ENCODE measurements around the gene DCX. TPM values are rescaled to one million over a fixed set of nuclear protein-coding genes. Genes with fewer than 3 reads are reported as not detected.

DCX gene
- total and polyA plus RNA-seq, 2 experiments from 2014 or later = 0.66 to 3.0 TPM

DNA sequence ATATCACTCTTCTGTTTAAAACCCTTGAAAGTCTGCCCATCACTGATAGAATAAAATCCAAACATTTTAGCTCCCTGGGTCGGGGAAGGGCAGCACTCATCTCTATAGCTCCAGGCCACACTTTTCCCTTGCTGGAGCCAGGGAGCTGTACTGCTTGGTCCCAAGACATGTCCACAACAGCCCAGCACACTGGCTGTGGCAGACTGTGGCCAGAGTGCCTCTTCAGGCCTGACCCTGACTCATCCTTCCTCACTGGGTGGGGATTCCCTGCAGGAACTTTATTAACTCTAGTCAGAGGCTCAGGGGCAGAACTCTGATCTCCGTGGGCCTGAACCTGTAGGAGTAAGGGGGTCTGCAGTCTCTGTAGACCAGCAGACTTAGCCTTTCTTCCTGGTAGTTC lies 71.9 kb downstream of the DCX start (continued):
- TF ChIP-seq, protein P1, sequence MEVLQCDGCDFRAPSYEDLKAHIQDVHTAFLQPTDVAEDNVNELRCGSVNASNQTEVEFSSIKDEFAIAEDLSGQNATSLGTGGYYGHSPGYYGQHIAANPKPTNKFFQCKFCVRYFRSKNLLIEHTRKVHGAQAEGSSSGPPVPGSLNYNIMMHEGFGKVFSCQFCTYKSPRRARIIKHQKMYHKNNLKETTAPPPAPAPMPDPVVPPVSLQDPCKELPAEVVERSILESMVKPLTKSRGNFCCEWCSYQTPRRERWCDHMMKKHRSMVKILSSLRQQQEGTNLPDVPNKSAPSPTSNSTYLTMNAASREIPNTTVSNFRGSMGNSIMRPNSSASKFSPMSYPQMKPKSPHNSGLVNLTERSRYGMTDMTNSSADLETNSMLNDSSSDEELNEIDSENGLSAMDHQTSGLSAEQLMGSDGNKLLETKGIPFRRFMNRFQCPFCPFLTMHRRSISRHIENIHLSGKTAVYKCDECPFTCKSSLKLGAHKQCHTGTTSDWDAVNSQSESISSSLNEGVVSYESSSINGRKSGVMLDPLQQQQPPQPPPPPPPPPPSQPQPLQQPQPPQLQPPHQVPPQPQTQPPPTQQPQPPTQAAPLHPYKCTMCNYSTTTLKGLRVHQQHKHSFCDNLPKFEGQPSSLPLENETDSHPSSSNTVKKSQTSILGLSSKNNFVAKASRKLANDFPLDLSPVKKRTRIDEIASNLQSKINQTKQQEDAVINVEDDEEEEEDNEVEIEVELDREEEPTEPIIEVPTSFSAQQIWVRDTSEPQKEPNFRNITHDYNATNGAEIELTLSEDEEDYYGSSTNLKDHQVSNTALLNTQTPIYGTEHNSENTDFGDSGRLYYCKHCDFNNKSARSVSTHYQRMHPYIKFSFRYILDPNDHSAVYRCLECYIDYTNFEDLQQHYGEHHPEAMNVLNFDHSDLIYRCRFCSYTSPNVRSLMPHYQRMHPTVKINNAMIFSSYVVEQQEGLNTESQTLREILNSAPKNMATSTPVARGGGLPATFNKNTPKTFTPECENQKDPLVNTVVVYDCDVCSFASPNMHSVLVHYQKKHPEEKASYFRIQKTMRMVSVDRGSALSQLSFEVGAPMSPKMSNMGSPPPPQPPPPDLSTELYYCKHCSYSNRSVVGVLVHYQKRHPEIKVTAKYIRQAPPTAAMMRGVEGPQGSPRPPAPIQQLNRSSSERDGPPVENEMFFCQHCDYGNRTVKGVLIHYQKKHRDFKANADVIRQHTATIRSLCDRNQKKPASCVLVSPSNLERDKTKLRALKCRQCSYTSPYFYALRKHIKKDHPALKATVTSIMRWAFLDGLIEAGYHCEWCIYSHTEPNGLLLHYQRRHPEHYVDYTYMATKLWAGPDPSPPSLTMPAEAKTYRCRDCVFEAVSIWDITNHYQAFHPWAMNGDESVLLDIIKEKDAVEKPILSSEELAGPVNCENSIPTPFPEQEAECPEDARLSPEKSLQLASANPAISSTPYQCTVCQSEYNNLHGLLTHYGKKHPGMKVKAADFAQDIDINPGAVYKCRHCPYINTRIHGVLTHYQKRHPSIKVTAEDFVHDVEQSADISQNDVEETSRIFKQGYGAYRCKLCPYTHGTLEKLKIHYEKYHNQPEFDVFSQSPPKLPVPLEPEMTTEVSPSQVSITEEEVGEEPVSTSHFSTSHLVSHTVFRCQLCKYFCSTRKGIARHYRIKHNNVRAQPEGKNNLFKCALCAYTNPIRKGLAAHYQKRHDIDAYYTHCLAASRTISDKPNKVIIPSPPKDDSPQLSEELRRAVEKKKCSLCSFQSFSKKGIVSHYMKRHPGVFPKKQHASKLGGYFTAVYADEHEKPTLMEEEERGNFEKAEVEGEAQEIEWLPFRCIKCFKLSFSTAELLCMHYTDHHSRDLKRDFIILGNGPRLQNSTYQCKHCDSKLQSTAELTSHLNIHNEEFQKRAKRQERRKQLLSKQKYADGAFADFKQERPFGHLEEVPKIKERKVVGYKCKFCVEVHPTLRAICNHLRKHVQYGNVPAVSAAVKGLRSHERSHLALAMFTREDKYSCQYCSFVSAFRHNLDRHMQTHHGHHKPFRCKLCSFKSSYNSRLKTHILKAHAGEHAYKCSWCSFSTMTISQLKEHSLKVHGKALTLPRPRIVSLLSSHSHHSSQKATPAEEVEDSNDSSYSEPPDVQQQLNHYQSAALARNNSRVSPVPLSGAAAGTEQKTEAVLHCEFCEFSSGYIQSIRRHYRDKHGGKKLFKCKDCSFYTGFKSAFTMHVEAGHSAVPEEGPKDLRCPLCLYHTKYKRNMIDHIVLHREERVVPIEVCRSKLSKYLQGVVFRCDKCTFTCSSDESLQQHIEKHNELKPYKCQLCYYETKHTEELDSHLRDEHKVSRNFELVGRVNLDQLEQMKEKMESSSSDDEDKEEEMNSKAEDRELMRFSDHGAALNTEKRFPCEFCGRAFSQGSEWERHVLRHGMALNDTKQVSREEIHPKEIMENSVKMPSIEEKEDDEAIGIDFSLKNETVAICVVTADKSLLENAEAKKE (CRISPR knock-in tag; IDR thresholded peaks at IDR 0.05) = no peak
- TF ChIP-seq EZH2phosphoT487 (IDR thresholded peaks at IDR 0.05; ENCODE audit: unreplicated experiment) (no peak), ZNF114 (CRISPR knock-in tag; IDR thresholded peaks at IDR 0.05) (no peak), JUNB (IDR thresholded peaks at IDR 0.05; ENCODE audit: unreplicated experiment) (no peak)
- TF ChIP-seq, protein P2, sequence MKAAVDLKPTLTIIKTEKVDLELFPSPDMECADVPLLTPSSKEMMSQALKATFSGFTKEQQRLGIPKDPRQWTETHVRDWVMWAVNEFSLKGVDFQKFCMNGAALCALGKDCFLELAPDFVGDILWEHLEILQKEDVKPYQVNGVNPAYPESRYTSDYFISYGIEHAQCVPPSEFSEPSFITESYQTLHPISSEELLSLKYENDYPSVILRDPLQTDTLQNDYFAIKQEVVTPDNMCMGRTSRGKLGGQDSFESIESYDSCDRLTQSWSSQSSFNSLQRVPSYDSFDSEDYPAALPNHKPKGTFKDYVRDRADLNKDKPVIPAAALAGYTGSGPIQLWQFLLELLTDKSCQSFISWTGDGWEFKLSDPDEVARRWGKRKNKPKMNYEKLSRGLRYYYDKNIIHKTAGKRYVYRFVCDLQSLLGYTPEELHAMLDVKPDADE (IDR thresholded peaks at IDR 0.05) = no peak
- TF ChIP-seq, protein P3, sequence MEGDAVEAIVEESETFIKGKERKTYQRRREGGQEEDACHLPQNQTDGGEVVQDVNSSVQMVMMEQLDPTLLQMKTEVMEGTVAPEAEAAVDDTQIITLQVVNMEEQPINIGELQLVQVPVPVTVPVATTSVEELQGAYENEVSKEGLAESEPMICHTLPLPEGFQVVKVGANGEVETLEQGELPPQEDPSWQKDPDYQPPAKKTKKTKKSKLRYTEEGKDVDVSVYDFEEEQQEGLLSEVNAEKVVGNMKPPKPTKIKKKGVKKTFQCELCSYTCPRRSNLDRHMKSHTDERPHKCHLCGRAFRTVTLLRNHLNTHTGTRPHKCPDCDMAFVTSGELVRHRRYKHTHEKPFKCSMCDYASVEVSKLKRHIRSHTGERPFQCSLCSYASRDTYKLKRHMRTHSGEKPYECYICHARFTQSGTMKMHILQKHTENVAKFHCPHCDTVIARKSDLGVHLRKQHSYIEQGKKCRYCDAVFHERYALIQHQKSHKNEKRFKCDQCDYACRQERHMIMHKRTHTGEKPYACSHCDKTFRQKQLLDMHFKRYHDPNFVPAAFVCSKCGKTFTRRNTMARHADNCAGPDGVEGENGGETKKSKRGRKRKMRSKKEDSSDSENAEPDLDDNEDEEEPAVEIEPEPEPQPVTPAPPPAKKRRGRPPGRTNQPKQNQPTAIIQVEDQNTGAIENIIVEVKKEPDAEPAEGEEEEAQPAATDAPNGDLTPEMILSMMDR (conservative IDR thresholded peaks at IDR 0.05; ENCODE audit: low read depth in 2 of 2) = no peak

DNA sequence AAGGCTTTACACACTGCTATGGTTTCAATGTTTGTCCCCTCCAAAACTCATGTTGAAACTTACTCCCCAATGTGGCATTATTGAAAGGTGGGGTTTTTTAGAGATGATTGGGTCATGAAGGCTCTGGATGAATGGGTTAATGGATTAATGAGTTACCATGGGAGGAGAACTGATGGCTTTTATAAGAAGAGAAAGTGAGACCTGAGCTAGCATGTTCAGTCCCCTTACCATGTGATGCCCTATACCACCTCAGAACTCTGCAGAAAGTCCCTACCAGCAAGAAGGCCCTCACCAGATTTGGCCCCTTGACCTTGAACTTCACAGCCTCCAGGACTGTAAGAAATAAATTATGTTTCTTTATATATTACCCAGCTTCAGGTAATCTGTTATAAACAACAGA lies 72.8 kb downstream of the DCX start:
- H3K36me3 Mint-ChIP-seq (ENCODE audit: low read depth) = no peaks in the 10 kb centered on the region
- Histone ChIP-seq H3F3A (replicated peaks; ENCODE audit: low read depth) (no peaks in the 10 kb centered on the region), H3K79me2 (replicated peaks; ENCODE audit: insufficient read depth) (no peaks in the 10 kb centered on the region), H3K27me3 (ENCODE audit: insufficient read depth) (no peaks in the 10 kb centered on the region), H4K20me1 (replicated peaks; ENCODE audit: insufficient read depth) (no peaks in the 10 kb centered on the region), H2AFZ (no peak overlapping the region), H3K36me3 (ENCODE audit: insufficient read depth) (no peaks in the 10 kb centered on the region), H3K9me2 (ENCODE audit: insufficient read depth) (no peaks in the 10 kb centered on the region), H3K27ac (ENCODE audit: low read depth) (no peak overlapping the region), H3K4me1 (ENCODE audit: insufficient read depth) (no peaks in the 10 kb centered on the region), H3K4me2 (no peak overlapping the region), H3K4me3 (no peak overlapping the region)
- ATAC-seq (no peak), DNase-seq (ENCODE audit: low spot score) (no peak)
- H3K4me3 Mint-ChIP-seq = no peak overlapping the region
- no peaks in the 10 kb centered on the region for H3K27me3 Mint-ChIP-seq (ENCODE audit: insufficient read depth, low read depth, poor library complexity)
- no peaks in the 10 kb centered on the region for H3K4me1 Mint-ChIP-seq
- H3K9me3 Mint-ChIP-seq = no peaks in the 10 kb centered on the region
- H3K27ac Mint-ChIP-seq = no peak overlapping the region
- no peak for TF ChIP-seq JUNB (IDR thresholded peaks at IDR 0.05; ENCODE audit: unreplicated experiment)
- no peak for TF ChIP-seq POLR2AphosphoS5 (IDR thresholded peaks at IDR 0.05; ENCODE audit: low read depth)
- TF ChIP-seq, protein P1 (CRISPR knock-in tag; IDR thresholded peaks at IDR 0.05) = no peak

Measured in GM23338 (cell line).